HFF-Myc (cell line): Measurements from ENCODE around the gene NOS1AP.

Experiments
- DNase-seq: peaks from one replicate; pipeline ENCODE4 v3.0.0-alpha.2; 2011; ENCODE audit warnings: low read depth; ENCODE audit errors: extremely low read depth
- H3K4me3 ChIP-seq: replicated peaks from 2 replicates; pipeline ENCODE4 v1.5.1; 2011; ENCODE audit warnings: low read depth, mild to moderate bottlenecking, control low read depth, low read length
- TF ChIP-seq, protein P1 (sequence below): IDR thresholded peaks from 2 replicates; pipeline ENCODE4 v1.5.1; 2012; ENCODE audit warnings: mild to moderate bottlenecking, low read depth, low read length, control low read depth; ENCODE audit errors: missing control alignments

The NOS1AP gene

DNA sequence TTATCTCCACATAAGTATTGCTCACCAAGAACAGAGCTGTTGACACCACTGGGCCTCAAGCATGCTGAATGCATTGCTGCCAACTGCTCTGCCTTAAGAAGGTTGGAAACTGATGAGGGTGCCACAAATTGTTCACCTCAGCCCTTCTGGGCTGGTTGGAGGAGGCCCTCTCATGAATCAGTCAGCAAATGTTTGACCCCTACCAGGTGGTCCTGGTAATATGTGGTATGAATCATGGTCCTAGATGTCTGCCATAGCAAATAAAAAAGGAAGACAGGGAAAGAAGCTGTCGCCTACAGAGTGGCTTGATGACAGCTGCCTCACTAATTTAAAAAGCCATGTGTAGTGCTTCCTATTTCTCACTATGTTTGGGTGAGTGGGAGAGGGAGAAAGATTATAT lies 295.0 kb downstream of the NOS1AP start:
- no peak for DNase-seq
- TF ChIP-seq, protein P1, sequence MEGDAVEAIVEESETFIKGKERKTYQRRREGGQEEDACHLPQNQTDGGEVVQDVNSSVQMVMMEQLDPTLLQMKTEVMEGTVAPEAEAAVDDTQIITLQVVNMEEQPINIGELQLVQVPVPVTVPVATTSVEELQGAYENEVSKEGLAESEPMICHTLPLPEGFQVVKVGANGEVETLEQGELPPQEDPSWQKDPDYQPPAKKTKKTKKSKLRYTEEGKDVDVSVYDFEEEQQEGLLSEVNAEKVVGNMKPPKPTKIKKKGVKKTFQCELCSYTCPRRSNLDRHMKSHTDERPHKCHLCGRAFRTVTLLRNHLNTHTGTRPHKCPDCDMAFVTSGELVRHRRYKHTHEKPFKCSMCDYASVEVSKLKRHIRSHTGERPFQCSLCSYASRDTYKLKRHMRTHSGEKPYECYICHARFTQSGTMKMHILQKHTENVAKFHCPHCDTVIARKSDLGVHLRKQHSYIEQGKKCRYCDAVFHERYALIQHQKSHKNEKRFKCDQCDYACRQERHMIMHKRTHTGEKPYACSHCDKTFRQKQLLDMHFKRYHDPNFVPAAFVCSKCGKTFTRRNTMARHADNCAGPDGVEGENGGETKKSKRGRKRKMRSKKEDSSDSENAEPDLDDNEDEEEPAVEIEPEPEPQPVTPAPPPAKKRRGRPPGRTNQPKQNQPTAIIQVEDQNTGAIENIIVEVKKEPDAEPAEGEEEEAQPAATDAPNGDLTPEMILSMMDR: no peak
- H3K4me3 ChIP-seq: no peak overlapping the region

DNA sequence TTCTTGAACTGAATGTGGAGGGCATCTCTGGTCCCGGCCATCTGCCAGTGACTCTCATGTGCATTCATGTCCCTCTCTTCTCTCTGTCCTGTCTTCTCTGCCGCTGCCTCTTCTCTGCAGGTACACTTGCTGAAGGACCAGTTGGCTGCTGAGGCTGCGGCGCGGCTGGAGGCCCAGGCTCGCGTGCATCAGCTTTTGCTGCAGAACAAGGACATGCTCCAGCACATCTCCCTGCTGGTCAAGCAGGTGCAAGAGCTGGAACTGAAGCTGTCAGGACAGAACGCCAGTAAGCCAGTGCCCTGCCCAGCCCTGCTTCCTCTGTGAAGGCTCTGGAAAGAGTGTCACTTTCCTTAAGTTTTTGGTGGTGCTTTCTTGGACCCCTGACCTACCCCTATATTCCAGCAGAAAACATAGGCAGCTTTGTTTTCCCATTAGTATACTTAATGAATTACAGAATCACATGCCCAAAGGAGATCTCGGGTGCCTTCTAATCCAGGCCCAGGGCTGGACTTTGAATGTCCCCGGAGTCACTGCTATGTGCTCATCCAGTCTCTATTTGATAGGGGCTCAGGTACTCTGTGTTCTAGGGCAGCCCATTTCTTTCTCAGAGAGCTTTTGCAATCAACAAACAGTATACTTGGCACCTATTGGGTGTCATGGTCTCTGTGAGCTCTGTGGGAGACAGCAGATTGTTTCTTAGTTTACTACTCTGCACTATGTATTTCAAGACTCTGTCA lies 296.0 kb downstream of the NOS1AP start:
- TF ChIP-seq, protein P1: no peak
- no peak overlapping the region for H3K4me3 ChIP-seq
- no peak for DNase-seq

DNA sequence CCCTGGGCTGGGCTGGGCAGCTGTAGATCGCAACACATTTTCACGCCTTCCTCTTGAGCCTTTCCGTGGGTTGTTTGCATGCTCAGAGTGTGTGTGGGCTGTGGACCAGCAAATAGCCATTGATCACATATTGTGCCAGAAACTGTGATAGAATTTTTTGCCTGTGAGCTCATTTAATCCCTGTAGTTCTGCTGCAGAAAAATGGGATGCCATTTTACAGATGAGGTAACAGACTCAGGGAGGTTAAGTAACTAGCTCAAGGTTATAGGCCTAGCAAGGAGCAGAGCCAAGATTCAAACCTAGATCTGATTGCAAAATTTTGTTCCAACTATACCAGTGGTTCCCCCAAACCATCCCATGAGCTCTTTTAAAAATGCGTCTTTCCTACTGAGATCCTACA lies 296.7 kb downstream of the NOS1AP start:
- no peak for DNase-seq
- TF ChIP-seq, protein P1: no peak
- H3K4me3 ChIP-seq: no peak overlapping the region

DNA sequence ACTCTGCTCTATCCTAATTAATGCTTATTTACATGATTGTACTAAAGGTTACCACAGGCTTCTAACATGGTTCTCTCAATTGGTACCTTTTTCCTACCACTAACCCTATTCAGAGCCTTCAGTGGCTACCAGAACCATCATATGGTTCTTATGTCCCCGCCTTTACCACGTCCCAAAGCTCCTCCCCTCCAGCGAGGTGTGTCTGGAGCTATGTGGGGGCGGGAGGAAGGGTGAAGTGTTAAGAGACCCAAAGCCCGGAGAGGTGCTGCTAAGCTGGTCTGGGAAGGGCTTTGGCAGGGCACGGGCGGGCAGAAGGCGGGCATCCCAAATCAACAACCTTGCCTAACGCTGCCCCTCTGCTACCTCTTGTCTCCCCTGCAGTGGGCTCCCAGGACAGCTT lies 297.2 kb downstream of the NOS1AP start:
- TF ChIP-seq, protein P1: no peak
- DNase-seq: no peak
- H3K4me3 ChIP-seq: peak overlapping the region; percentile 44

DNA sequence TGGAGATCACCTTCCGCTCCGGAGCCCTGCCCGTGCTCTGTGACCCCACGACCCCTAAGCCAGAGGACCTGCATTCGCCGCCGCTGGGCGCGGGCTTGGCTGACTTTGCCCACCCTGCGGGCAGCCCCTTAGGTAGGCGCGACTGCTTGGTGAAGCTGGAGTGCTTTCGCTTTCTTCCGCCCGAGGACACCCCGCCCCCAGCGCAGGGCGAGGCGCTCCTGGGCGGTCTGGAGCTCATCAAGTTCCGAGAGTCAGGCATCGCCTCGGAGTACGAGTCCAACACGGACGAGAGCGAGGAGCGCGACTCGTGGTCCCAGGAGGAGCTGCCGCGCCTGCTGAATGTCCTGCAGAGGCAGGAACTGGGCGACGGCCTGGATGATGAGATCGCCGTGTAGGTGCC lies 297.6 kb downstream of the NOS1AP start:
- TF ChIP-seq, protein P1: no peak
- peak overlapping the region; percentile 44 for H3K4me3 ChIP-seq
- no peak for DNase-seq

DNA sequence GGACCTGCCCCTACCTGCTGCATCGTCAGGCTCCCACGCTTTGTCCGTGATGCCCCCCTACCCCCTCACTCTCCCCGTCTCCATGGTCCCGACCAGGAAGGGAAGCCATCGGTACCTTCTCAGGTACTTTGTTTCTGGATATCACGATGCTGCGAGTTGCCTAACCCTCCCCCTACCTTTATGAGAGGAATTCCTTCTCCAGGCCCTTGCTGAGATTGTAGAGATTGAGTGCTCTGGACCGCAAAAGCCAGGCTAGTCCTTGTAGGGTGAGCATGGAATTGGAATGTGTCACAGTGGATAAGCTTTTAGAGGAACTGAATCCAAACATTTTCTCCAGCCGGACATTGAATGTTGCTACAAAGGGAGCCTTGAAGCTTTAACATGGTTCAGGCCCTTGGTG lies 298.3 kb downstream of the NOS1AP start:
- no peak for DNase-seq
- H3K4me3 ChIP-seq: no peak overlapping the region
- TF ChIP-seq, protein P1: no peak

DNA sequence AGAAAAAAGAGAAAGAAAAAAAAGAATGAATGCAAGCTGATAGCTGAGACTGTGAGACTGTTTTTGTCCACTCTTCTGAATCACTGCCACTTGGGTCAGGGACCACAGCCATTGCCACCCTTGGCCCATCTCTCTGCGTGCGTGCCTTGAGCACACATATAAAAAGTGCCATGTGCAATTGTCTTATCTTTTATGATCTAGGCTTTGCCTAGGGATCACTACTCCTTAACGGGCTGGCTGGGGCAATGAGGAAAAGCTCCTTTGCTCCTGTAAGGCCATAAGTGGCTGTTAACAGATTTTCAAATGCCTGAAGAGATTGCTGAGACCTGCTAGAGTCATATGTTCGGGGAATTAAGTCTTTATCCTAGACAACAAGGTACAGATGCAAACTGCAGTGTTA lies 299.0 kb downstream of the NOS1AP start:
- H3K4me3 ChIP-seq: no peak overlapping the region
- DNase-seq: no peak
- TF ChIP-seq, protein P1: no peak
